Ramos (cell line): ENCODE measurements around the gene TAF1B.

Source experiments
- in situ Hi-C: fragments of 300-500 bp; cut with MboI; formaldehyde crosslinking; loops from one replicate; pipeline ENCODE4 v1.14.3; 2022; ENCODE audit warnings: low sequenced_read_pairs; ENCODE audit not compliant: unreplicated experiment

Gene TAF1B

GRCh38 chr2:9975328-9975727, 132.1 kb downstream of the TAF1B start:
- in situ Hi-C loops: no loop called here

GRCh38 chr2:9975805-9976447, 132.7 kb downstream of the TAF1B start:
- in situ Hi-C loops: no loop called here

GRCh38 chr2:9979977-9980376, 136.7 kb downstream of the TAF1B start:
- in situ Hi-C loops: no loop called here

GRCh38 chr2:9980520-9980919, 137.2 kb downstream of the TAF1B start:
- in situ Hi-C loops: no loop called here

- in situ Hi-C loops: no loop called here
Observed at GRCh38 chr2:9981655-9982054, 138.4 kb downstream of the TAF1B start.

- in situ Hi-C loops: no loop called here
Observed at GRCh38 chr2:9982248-9982647, 139.0 kb downstream of the TAF1B start.

GRCh38 chr2:9982891-9983290, 139.6 kb downstream of the TAF1B start:
- in situ Hi-C loops: no loop called here

- in situ Hi-C loops: no loop called here
Observed at GRCh38 chr2:9983401-9984216, 140.3 kb downstream of the TAF1B start.
